ENCODE results near the gene MEF2D.

DNA sequence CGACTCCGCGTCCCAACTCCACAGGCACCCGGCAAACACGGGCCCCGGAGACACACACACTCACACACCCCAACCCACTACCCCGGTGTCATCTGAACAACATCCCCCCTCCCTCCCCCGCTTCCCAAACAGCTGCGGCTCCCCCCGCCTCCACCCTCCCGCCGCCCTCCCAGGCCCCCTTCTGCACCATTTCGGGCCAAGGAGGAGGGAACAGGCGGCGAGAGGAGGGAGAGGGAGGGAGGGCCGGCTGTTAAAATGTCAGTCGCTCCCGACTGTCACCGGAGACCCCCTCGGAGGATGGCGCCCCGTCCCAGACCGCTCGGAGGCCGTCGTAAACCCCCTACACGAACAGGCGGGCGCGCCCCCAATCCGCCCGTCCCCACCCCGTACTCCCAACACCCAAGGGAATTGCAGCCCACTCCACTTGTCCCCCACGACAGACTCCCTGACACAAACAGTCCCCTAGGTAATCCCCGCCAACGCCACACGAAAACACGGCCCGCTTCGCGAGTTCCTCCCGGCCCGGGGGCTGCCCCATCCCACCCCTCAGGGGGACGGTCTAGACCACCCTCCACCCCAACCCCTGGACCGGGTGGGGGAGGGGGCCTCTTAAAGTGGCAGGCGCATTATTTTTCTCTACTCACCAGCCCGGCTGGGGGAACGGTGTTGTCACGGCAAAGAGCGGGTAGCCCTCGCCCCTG, 583 bp downstream of the MEF2D start:
- TF ChIP-seq, protein P1, sequence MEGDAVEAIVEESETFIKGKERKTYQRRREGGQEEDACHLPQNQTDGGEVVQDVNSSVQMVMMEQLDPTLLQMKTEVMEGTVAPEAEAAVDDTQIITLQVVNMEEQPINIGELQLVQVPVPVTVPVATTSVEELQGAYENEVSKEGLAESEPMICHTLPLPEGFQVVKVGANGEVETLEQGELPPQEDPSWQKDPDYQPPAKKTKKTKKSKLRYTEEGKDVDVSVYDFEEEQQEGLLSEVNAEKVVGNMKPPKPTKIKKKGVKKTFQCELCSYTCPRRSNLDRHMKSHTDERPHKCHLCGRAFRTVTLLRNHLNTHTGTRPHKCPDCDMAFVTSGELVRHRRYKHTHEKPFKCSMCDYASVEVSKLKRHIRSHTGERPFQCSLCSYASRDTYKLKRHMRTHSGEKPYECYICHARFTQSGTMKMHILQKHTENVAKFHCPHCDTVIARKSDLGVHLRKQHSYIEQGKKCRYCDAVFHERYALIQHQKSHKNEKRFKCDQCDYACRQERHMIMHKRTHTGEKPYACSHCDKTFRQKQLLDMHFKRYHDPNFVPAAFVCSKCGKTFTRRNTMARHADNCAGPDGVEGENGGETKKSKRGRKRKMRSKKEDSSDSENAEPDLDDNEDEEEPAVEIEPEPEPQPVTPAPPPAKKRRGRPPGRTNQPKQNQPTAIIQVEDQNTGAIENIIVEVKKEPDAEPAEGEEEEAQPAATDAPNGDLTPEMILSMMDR (IDR thresholded peaks at IDR 0.05): no peak
- TF ChIP-seq EZH2 (IDR thresholded peaks at IDR 0.05; ENCODE audit: borderline replicate concordance, insufficient read depth, low read depth, low read length, poor library complexity, severe bottlenecking): no peak
